H1 (cell line): ENCODE measurements around the gene BBS9. TPM values are rescaled to one million over a fixed set of nuclear protein-coding genes. Genes with fewer than 3 reads are reported as not detected.

Experiments used
- CTCF ChIA-PET: fragments of 300-600 bp; sonication (Branson Sonifier 250); formaldehyde crosslinking; loops from one replicate; lab custom pipeline; 2021; ENCODE audit not compliant: partially characterized antibody; lab: Charles Lee
- POLR2A ChIA-PET: fragments of 300-600 bp; sonication (Branson Sonifier 250); formaldehyde crosslinking; loops from one replicate; lab custom pipeline; 2021; ENCODE audit warnings: inconsistent platforms; ENCODE audit not compliant: partially characterized antibody; lab: Charles Lee
- DNase-seq, 2 experiments: peaks; one replicate each; pipeline versions ENCODE4 v3.0.0 to v3.0.0-alpha.2; 2010 to 2022; ENCODE audit warnings: low spot score in 2 of 2, low read depth in 1 of 2, mixed read lengths in 1 of 2
- FAIRE-seq: peaks from 2 replicates; lab custom pipeline; 2011; peaks lifted over from hg19 to GRCh38; lab: Jason Lieb, UNC
- H2AFZ ChIP-seq: 2 replicates; pipeline ENCODE4 v1.8.1; 2012; ENCODE audit warnings: low read length, inconsistent platforms
- H2AK5ac ChIP-seq: 2 replicates; pipeline ENCODE4 v1.6.1; 2013; ENCODE audit warnings: low read depth, low read length
- H2BK120ac ChIP-seq: replicated peaks from 2 replicates; pipeline ENCODE3; 2013; ENCODE audit warnings: low read depth, low read length, inconsistent platforms
- H2BK12ac ChIP-seq: 2 replicates; pipeline ENCODE4 v1.6.1; 2013; ENCODE audit warnings: low read depth, low read length
- H2BK15ac ChIP-seq: 2 replicates; pipeline ENCODE4 v1.6.1; 2013; ENCODE audit warnings: low read length
- H2BK20ac ChIP-seq: 2 replicates; pipeline ENCODE4 v1.6.1; 2013; ENCODE audit warnings: low read length
- H2BK5ac ChIP-seq: 2 replicates; pipeline ENCODE4 v1.6.1; 2013; ENCODE audit warnings: low read depth, low read length
- H3K14ac ChIP-seq: 2 replicates; pipeline ENCODE4 v1.6.1; 2013; ENCODE audit warnings: inconsistent platforms; ENCODE audit not compliant: insufficient read length
- H3K18ac ChIP-seq: 2 replicates; pipeline ENCODE4 v1.6.1; 2013; ENCODE audit warnings: low read length; ENCODE audit errors: extremely low read depth
- H3K23ac ChIP-seq: 2 replicates; pipeline ENCODE4 v1.6.1; 2013; ENCODE audit warnings: inconsistent platforms; ENCODE audit not compliant: insufficient read length
- H3K23me2 ChIP-seq: 2 replicates; pipeline ENCODE4 v1.6.1; 2013; ENCODE audit warnings: low read depth, low read length
- H3K27ac ChIP-seq: 2 replicates; pipeline ENCODE4 v1.6.1; 2011; ENCODE audit warnings: low read depth, low read length, inconsistent platforms
- H3K27me3 ChIP-seq, 4 experiments: replicated peaks in 1 of 4; 1 replicate in 1 of 4; 2 replicates in 3 of 4; pipeline versions ENCODE4 v1.6.1 to v1.8.1; 2011 to 2013; ENCODE audit warnings: low read length in 3 of 4, mild to moderate bottlenecking in 3 of 4, inconsistent platforms in 2 of 4, mixed read lengths in 2 of 4, moderate library complexity in 1 of 4; ENCODE audit not compliant: control insufficient read depth in 3 of 4, insufficient read depth in 3 of 4; ENCODE audit errors: extremely low read depth in 1 of 4
- H3K36me3 ChIP-seq, 4 experiments: 2 replicates each; pipeline versions ENCODE4 v1.6.1 to v1.8.1; 2011 to 2013; ENCODE audit warnings: mild to moderate bottlenecking in 4 of 4, low read length in 3 of 4, moderate library complexity in 2 of 4, control low read depth in 1 of 4, inconsistent platforms in 1 of 4; ENCODE audit not compliant: insufficient read depth in 4 of 4, control insufficient read depth in 2 of 4
- H3K4ac ChIP-seq: replicated peaks from 2 replicates; pipeline ENCODE3; 2013; ENCODE audit warnings: low read length, low read depth, mixed read lengths, inconsistent platforms; ENCODE audit not compliant: insufficient read length
- H3K4me1 ChIP-seq, 4 experiments: replicated peaks in 1 of 4; 1 replicate in 1 of 4; 2 replicates in 3 of 4; pipeline versions ENCODE4 v1.6.1 to v1.8.1; 2011 to 2013; ENCODE audit warnings: low read length in 3 of 4, inconsistent platforms in 2 of 4, mixed read lengths in 1 of 4; ENCODE audit not compliant: insufficient read depth in 4 of 4, control insufficient read depth in 3 of 4
- H3K4me2 ChIP-seq, 2 experiments: 2 replicates each; pipeline versions ENCODE4 v1.6.1 to v1.8.1; 2011 to 2013; ENCODE audit warnings: low read depth in 2 of 2, low read length in 2 of 2, control low read depth in 1 of 2, inconsistent platforms in 1 of 2, mild to moderate bottlenecking in 1 of 2; ENCODE audit not compliant: insufficient read depth in 1 of 2
- H3K4me3 ChIP-seq, 4 experiments: fragments of 200-600, 300-600 bp in 1 of 4; sonication (generic), shearing (Covaris generic), sonication (Bioruptor Twin) in 1 of 4; 2 replicates each; pipeline versions ENCODE4 v1.5.1 to v1.8.1; 2011 to 2016; ENCODE audit warnings: low read length in 4 of 4, low read depth in 3 of 4, control low read depth in 2 of 4, inconsistent platforms in 2 of 4, mild to moderate bottlenecking in 2 of 4, mixed read lengths in 1 of 4, moderate library complexity in 1 of 4; ENCODE audit not compliant: insufficient read depth in 2 of 4; ENCODE audit errors: extremely low read depth in 1 of 4
- H3K56ac ChIP-seq: replicated peaks from 2 replicates; pipeline ENCODE3; 2013; ENCODE audit warnings: low read depth, mild to moderate bottlenecking, mixed read lengths, low read length, inconsistent platforms; ENCODE audit not compliant: insufficient read length
- H3K79me1 ChIP-seq: 2 replicates; pipeline ENCODE4 v1.6.1; 2013; ENCODE audit warnings: low read depth, low read length, control low read depth
- H3K79me2 ChIP-seq, 2 experiments: 2 replicates each; pipeline versions ENCODE4 v1.6.1 to v1.8.1; 2012 to 2013; ENCODE audit warnings: low read length in 2 of 2, mild to moderate bottlenecking in 2 of 2, inconsistent platforms in 1 of 2; ENCODE audit not compliant: insufficient read depth in 2 of 2, control insufficient read depth in 1 of 2
- H3K9ac ChIP-seq, 4 experiments: replicated peaks in 1 of 4; 1 replicate in 1 of 4; 2 replicates in 3 of 4; pipeline versions ENCODE4 v1.6.1 to v1.8.1; 2011 to 2013; ENCODE audit warnings: low read depth in 3 of 4, low read length in 3 of 4, control low read depth in 2 of 4, mild to moderate bottlenecking in 2 of 4, moderate library complexity in 2 of 4, inconsistent platforms in 1 of 4; ENCODE audit errors: extremely low read depth in 1 of 4
- H3K9me3 ChIP-seq, 2 experiments: 2 replicates each; pipeline versions ENCODE4 v1.6.1 to v1.8.1; 2012 to 2013; ENCODE audit warnings: mild to moderate bottlenecking in 2 of 2, moderate library complexity in 2 of 2, control low read depth in 1 of 2, inconsistent platforms in 1 of 2, low read depth in 1 of 2, low read length in 1 of 2, mixed read lengths in 1 of 2; ENCODE audit not compliant: insufficient read depth in 2 of 2
- H4K20me1 ChIP-seq, 2 experiments: replicated peaks in 1 of 2; 2 replicates each; pipeline versions ENCODE3 to v1.8.1; 2011 to 2013; ENCODE audit warnings: inconsistent platforms in 2 of 2, low read length in 2 of 2, mild to moderate bottlenecking in 1 of 2; ENCODE audit not compliant: insufficient read depth in 2 of 2, control insufficient read depth in 1 of 2
- H4K5ac ChIP-seq: 2 replicates; pipeline ENCODE4 v1.6.1; 2013; ENCODE audit warnings: low read length, low read depth, mixed read lengths, inconsistent platforms; ENCODE audit not compliant: insufficient read length
- H4K8ac ChIP-seq: 2 replicates; pipeline ENCODE4 v1.8.0; 2013; ENCODE audit warnings: mild to moderate bottlenecking, moderate library complexity, low read length, inconsistent platforms; ENCODE audit not compliant: insufficient read depth; ENCODE audit errors: extremely low read depth
- H4K91ac ChIP-seq: replicated peaks from 2 replicates; pipeline ENCODE3; 2013; ENCODE audit warnings: low read length, mixed read lengths, inconsistent platforms; ENCODE audit not compliant: insufficient read length
- EGR1 ChIP-seq: IDR thresholded peaks from 2 replicates; pipeline ENCODE4 v1.6.1; 2011; ENCODE audit warnings: low read depth, low read length, borderline replicate concordance
- HDAC6 ChIP-seq: IDR thresholded peaks from one replicate; pipeline ENCODE4 v1.7.1; 2012; ENCODE audit warnings: low read depth, mild to moderate bottlenecking, inconsistent platforms, low read length, moderate library complexity
- KDM5A ChIP-seq: fragments of 200-600 bp; IDR thresholded peaks from 2 replicates; pipeline ENCODE4 v1.7.1; 2012; ENCODE audit warnings: mild to moderate bottlenecking, low read length, inconsistent platforms, mixed read lengths
- MAX ChIP-seq: IDR thresholded peaks from 2 replicates; pipeline ENCODE4 v1.6.1; 2012; ENCODE audit warnings: inconsistent platforms
- NANOG ChIP-seq: IDR thresholded peaks from 2 replicates; pipeline ENCODE4 v1.6.1; 2011; ENCODE audit warnings: low read length, low read depth, mild to moderate bottlenecking, inconsistent platforms; ENCODE audit not compliant: insufficient read depth, poor library complexity, severe bottlenecking
- POLR2AphosphoS5 ChIP-seq: IDR thresholded peaks from 2 replicates; pipeline ENCODE4 v1.6.1; 2011; ENCODE audit warnings: low read depth, low read length
- POU5F1 ChIP-seq: IDR thresholded peaks from 2 replicates; pipeline ENCODE4 v1.6.1; 2011; ENCODE audit warnings: low read depth, mild to moderate bottlenecking, low read length, moderate library complexity
- RFX5 ChIP-seq: IDR thresholded peaks from 2 replicates; pipeline ENCODE4 v1.6.1; 2011; ENCODE audit warnings: low read depth, low read length, improper control_type of control experiment, borderline replicate concordance
- SAP30 ChIP-seq: fragments of 300-600 bp; sonication (generic); IDR thresholded peaks from 2 replicates; pipeline ENCODE4 v1.7.1; 2012; ENCODE audit warnings: low read length, moderate library complexity, mild to moderate bottlenecking, inconsistent platforms; ENCODE audit not compliant: insufficient read depth, insufficient replicate concordance
- SIN3A ChIP-seq, 2 experiments: IDR thresholded peaks in 1 of 2; conservative IDR thresholded peaks in 1 of 2; 2 replicates each; pipeline ENCODE4 v1.6.1; 2011 to 2012; ENCODE audit warnings: low read length in 2 of 2, improper control_type of control experiment in 1 of 2, low read depth in 1 of 2, mild to moderate bottlenecking in 1 of 2
- SIX5 ChIP-seq: IDR thresholded peaks from 2 replicates; pipeline ENCODE4 v1.6.1; 2011; ENCODE audit warnings: mild to moderate bottlenecking, low read depth, low read length
- TCF12 ChIP-seq: IDR thresholded peaks from 2 replicates; pipeline ENCODE4 v1.6.1; 2011; ENCODE audit warnings: low read depth, mild to moderate bottlenecking, low read length
- TEAD4 ChIP-seq: IDR thresholded peaks from 2 replicates; pipeline ENCODE4 v1.6.1; 2012; ENCODE audit warnings: low read depth, low read length, inconsistent platforms, mixed read lengths
- YY1 ChIP-seq: IDR thresholded peaks from 2 replicates; pipeline ENCODE4 v1.6.1; 2011; ENCODE audit warnings: low read depth, mild to moderate bottlenecking, low read length
- WGBS, 2 experiments: shearing (Covaris generic) in 1 of 2; methylation state at CpG; one replicate each; pipeline versions ENCODE4 v1.1.6 to v1.1.7; 2013 to 2015; ENCODE audit warnings: low lambda C conversion rate in 2 of 2, mixed read lengths in 2 of 2, inconsistent platforms in 1 of 2, low coverage in 1 of 2, missing lambda C conversion rate in 1 of 2; ENCODE audit not compliant: insufficient replicate concordance in 2 of 2, insufficient coverage in 1 of 2, insufficient read length in 1 of 2; ENCODE audit errors: extremely low coverage in 1 of 2, missing lambda C conversion rate in 1 of 2; 5-methylcytosine and 5-hydroxymethylcytosine counted together
- polyA plus RNA-seq, 7 experiments: library from polyadenylated mRNA; depleted of rRNA in 3 of 7; stranded (reverse) in 5 of 7; unstranded in 2 of 7; fragments of >200 nt in 5 of 7; fragments of 200-250 nt in 2 of 7; gene quantifications; 1 replicate in 5 of 7; 2 replicates in 1 of 7; 4 replicates in 1 of 7; pipeline versions ENCODE4 v1.2.1 to v1.2.3, GENCODE V29; 2011 to 2013; ENCODE audit warnings: missing spikeins in 2 of 7, mixed read lengths in 2 of 7
- total RNA-seq: library from RNA; stranded (reverse); fragmentation: NEBNext Ultra II Directional; extraction: Animal tissue kit (Norgen Biotek cat#: 25700); gene quantifications from 2 replicates; pipeline ENCODE4 v1.2.1, GENCODE V29; 2021

Gene BBS9
- total and polyA plus RNA-seq, 2 of the 8 experiments (the other 6 are each of a cell fraction or from before 2014, with no cell fraction given): 22.3 to 37.0 TPM

- Histone ChIP-seq H3K18ac (no peak overlapping the region), H2BK120ac (no peak overlapping the region), H3K27me3 (no peaks in the 10 kb centered on the region), H2AK5ac (no peak overlapping the region), H2AFZ (no peak overlapping the region), H3K9me3 (no peaks in the 10 kb centered on the region), H4K20me1 (peaks cover 0 to 1% of the 10 kb centered on the region in 2 experiments), H3K9ac (no peak overlapping the region), H3K56ac (no peak overlapping the region), H3K27ac (no peak overlapping the region), H2BK20ac (no peak overlapping the region), H3K4me1 (peaks cover 0 to 11% (median 4%) of the 10 kb centered on the region in 4 experiments; a peak in 5 of 7 replicates), H3K79me1 (no peaks in the 10 kb centered on the region), H3K36me3 (no peaks in the 10 kb centered on the region), H3K23me2 (no peaks in the 10 kb centered on the region), H3K4me3 (no peak overlapping the region), H2BK15ac (no peak overlapping the region), H4K5ac (no peak overlapping the region), H2BK5ac (no peak overlapping the region), H3K4ac (no peak overlapping the region), H3K14ac (no peak overlapping the region), H4K91ac (no peak overlapping the region), H3K4me2 (no peak overlapping the region), H3K23ac (no peak overlapping the region), H2BK12ac (no peak overlapping the region), H3K79me2 (no peaks in the 10 kb centered on the region), H4K8ac (no peak overlapping the region)
- FAIRE-seq (no peak), DNase-seq (no peak)
- CTCF ChIA-PET: interaction anchor here (0.9 to 3.2 kb wide), 8 partner anchors 15 to 659 kb away, joined by 3 to 16 read pairs (median 4); no protein-coding TSS in a partner anchor
- WGBS, 2 experiments: 92% methylated on average over 2 of the region's 2 CpGs; no CpG with 5 or more reads in 1 of the 2 experiments
- POLR2A ChIA-PET: no interaction called here
- TF ChIP-seq NANOG (no peak), TCF12 (no peak), RFX5 (no peak), MAX (no peak), TEAD4 (no peak), EGR1 (no peak), POLR2AphosphoS5 (no peak), SAP30 (no peak), POU5F1 (no peak), SIN3A (conservative IDR thresholded peaks at IDR 0.05 in 1 of 2, IDR thresholded peaks at IDR 0.05 in 1 of 2; ENCODE audit: low read depth in 1 of 2, low read length in 2 of 2) (no peak), YY1 (no peak), HDAC6 (no peak), KDM5A (no peak), SIX5 (no peak)
Measured at GRCh38 chr7:33422141-33422540, 292.8 kb downstream of the BBS9 start.
